ENCODE measurements around the gene FUT9. TPM values are rescaled to one million over a fixed set of nuclear protein-coding genes. Genes with fewer than 3 reads are reported as not detected.

FUT9 gene
- total RNA-seq, 1 donor from 2014 or later: 6.3 TPM

GRCh38 chr6:95978230-95978629 is 37.5 kb upstream of the FUT9 start:
- no peaks in the 10 kb centered on the region for H3K4me1 Mint-ChIP-seq
- H3K27me3 Mint-ChIP-seq (ENCODE audit: insufficient read depth, low read depth): no peaks in the 10 kb centered on the region
- H3K9ac ChIP-seq: no peak overlapping the region
- no peak overlapping the region for H3K27ac Mint-ChIP-seq
- H3K4me1 ChIP-seq: no peaks in the 10 kb centered on the region
- H3K79me2 ChIP-seq (ENCODE audit: low read depth): no peaks in the 10 kb centered on the region
- no peaks in the 10 kb centered on the region for H3F3A ChIP-seq (ENCODE audit: low read depth)
- no peak overlapping the region for H3K4me3 Mint-ChIP-seq
- no peak overlapping the region for H3K4me3 ChIP-seq
- DNase-seq (ENCODE audit: low spot score): no peak
- H4K20me1 ChIP-seq (ENCODE audit: low read depth): no peaks in the 10 kb centered on the region
- H3K9me3 Mint-ChIP-seq: no peaks in the 10 kb centered on the region
- no peak overlapping the region for H3K27ac ChIP-seq
- no peaks in the 10 kb centered on the region for H3K27me3 ChIP-seq
- no peak overlapping the region for H3K4me2 ChIP-seq
- no peak overlapping the region for H2AFZ ChIP-seq (replicated peaks)
- no peaks in the 10 kb centered on the region for H3K36me3 Mint-ChIP-seq
- H3K36me3 ChIP-seq: no peaks in the 10 kb centered on the region
- no peaks in the 10 kb centered on the region for H3K9me3 ChIP-seq (ENCODE audit: low read depth)
- TF ChIP-seq EZH2phosphoT487 (IDR thresholded peaks at IDR 0.05) (no peak), CTCF (IDR thresholded peaks at IDR 0.05) (no peak), EZH2 (IDR thresholded peaks at IDR 0.05) (no peak)

- Mint-ChIP-seq H3K9me3 (peaks cover 12% of the 10 kb centered on the region), H3K27me3 (ENCODE audit: insufficient read depth, low read depth) (peaks cover 2% of the 10 kb centered on the region), H3K4me1 (no peaks in the 10 kb centered on the region), H3K27ac (no peak overlapping the region), H3K36me3 (peaks cover 4% of the 10 kb centered on the region), H3K4me3 (no peak overlapping the region)
- H3K9me3 ChIP-seq (ENCODE audit: low read depth): peaks cover 3% of the 10 kb centered on the region
- H3K27ac ChIP-seq: no peak overlapping the region
- no peaks in the 10 kb centered on the region for H3F3A ChIP-seq (ENCODE audit: low read depth)
- TF ChIP-seq CTCF (IDR thresholded peaks at IDR 0.05) (no peak), EZH2 (IDR thresholded peaks at IDR 0.05) (no peak), EZH2phosphoT487 (IDR thresholded peaks at IDR 0.05) (no peak)
- no peaks in the 10 kb centered on the region for H3K4me1 ChIP-seq
- no peak overlapping the region for H3K9ac ChIP-seq
- H3K27me3 ChIP-seq: no peaks in the 10 kb centered on the region
- H4K20me1 ChIP-seq (ENCODE audit: low read depth): no peaks in the 10 kb centered on the region
- no peak overlapping the region for H3K4me2 ChIP-seq
- no peaks in the 10 kb centered on the region for H3K79me2 ChIP-seq (ENCODE audit: low read depth)
- H3K4me3 ChIP-seq: no peak overlapping the region
- no peaks in the 10 kb centered on the region for H3K36me3 ChIP-seq
- no peak for DNase-seq (ENCODE audit: low spot score)
- no peak overlapping the region for H2AFZ ChIP-seq (replicated peaks)
Measured at GRCh38 chr6:95991906-95992305, 23.9 kb upstream of the FUT9 start.

GRCh38 chr6:95994151-95994550 is 21.6 kb upstream of the FUT9 start:
- Histone ChIP-seq H3K4me1 (no peaks in the 10 kb centered on the region), H3K4me2 (no peak overlapping the region), H3K27ac (no peak overlapping the region), H2AFZ (replicated peaks) (no peak overlapping the region), H4K20me1 (ENCODE audit: low read depth) (no peaks in the 10 kb centered on the region), H3K79me2 (ENCODE audit: low read depth) (no peaks in the 10 kb centered on the region), H3F3A (ENCODE audit: low read depth) (no peaks in the 10 kb centered on the region), H3K27me3 (no peaks in the 10 kb centered on the region), H3K9ac (no peak overlapping the region), H3K4me3 (no peak overlapping the region), H3K36me3 (no peaks in the 10 kb centered on the region), H3K9me3 (ENCODE audit: low read depth) (no peaks in the 10 kb centered on the region)
- Mint-ChIP-seq H3K27me3 (ENCODE audit: insufficient read depth, low read depth) (peaks cover 2% of the 10 kb centered on the region), H3K4me3 (no peak overlapping the region), H3K27ac (no peak overlapping the region), H3K36me3 (peaks cover 4% of the 10 kb centered on the region), H3K9me3 (peaks cover 12% of the 10 kb centered on the region), H3K4me1 (no peaks in the 10 kb centered on the region)
- DNase-seq (ENCODE audit: low spot score): no peak
- TF ChIP-seq CTCF (IDR thresholded peaks at IDR 0.05) (no peak), EZH2phosphoT487 (IDR thresholded peaks at IDR 0.05) (no peak), EZH2 (IDR thresholded peaks at IDR 0.05) (no peak)

Measured in neural progenitor cell (in vitro differentiated cells).